ENCODE results near the gene PRKCA.
A peak's percentile ranks its signal among the peaks of the same experiment; 100 is the strongest.

Gene PRKCA

GRCh38 chr17:66381701-66382362 lies 79.4 kb downstream of the PRKCA start:
- no peak overlapping the region for H3K27ac ChIP-seq
- POLR2A ChIA-PET (ENCODE audit: low non-redundant PET), result no interaction called here
- CTCF ChIA-PET, result interaction anchor here (0.6 kb wide), 1 partner anchor 220 kb away, joined by 3 read pairs; no protein-coding TSS in a partner anchor
- no peak for DNase-seq (ENCODE audit: low spot score)
- TF ChIP-seq CTCF (conservative IDR thresholded peaks at IDR 0.05; ENCODE audit: low read depth), result no peak

GRCh38 chr17:66383333-66383732 lies 80.9 kb downstream of the PRKCA start:
- DNase-seq (ENCODE audit: low spot score), result no peak
- no peak overlapping the region for H3K27ac ChIP-seq
- POLR2A ChIA-PET (ENCODE audit: low non-redundant PET), result no interaction called here
- TF ChIP-seq CTCF (conservative IDR thresholded peaks at IDR 0.05; ENCODE audit: low read depth), result no peak
- CTCF ChIA-PET, result no interaction called here

- peak; percentile 16 for DNase-seq (ENCODE audit: low spot score)
- ChIA-PET POLR2A (ENCODE audit: low non-redundant PET) (no interaction called here), CTCF (no interaction called here)
- no peak overlapping the region for H3K27ac ChIP-seq
- no peak for TF ChIP-seq CTCF (conservative IDR thresholded peaks at IDR 0.05; ENCODE audit: low read depth)
Observed at GRCh38 chr17:66386498-66387351, 84.3 kb downstream of the PRKCA start.

- no peak overlapping the region for H3K27ac ChIP-seq
- no peak for TF ChIP-seq CTCF (conservative IDR thresholded peaks at IDR 0.05; ENCODE audit: low read depth)
- ChIA-PET CTCF (interaction anchor here (0.7 kb wide), 1 partner anchor 486 kb away, joined by 4 read pairs; no protein-coding TSS in a partner anchor), POLR2A (ENCODE audit: low non-redundant PET) (no interaction called here)
- no peak for DNase-seq (ENCODE audit: low spot score)
Observed at GRCh38 chr17:66387392-66387981, 85.1 kb downstream of the PRKCA start.

- POLR2A ChIA-PET (ENCODE audit: low non-redundant PET), result no interaction called here
Observed at GRCh38 chr17:66392783-66393437, 90.5 kb downstream of the PRKCA start.

More at GRCh38 chr17:66392783-66393437, 90.5 kb downstream of the PRKCA start:
- CTCF ChIA-PET, result no interaction called here
- no peak overlapping the region for H3K27ac ChIP-seq
- no peak for TF ChIP-seq CTCF (conservative IDR thresholded peaks at IDR 0.05; ENCODE audit: low read depth)
- no peak for DNase-seq (ENCODE audit: low spot score)
